Measurements from ENCODE around the gene DOK5. TPM values are rescaled to one million over a fixed set of nuclear protein-coding genes. Genes with fewer than 3 reads are reported as not detected.

DOK5 gene
- total RNA-seq, 4 donors from 2014 or later, result 4.7 to 10.9 (median 7.3) TPM

- DNase-seq, result no peak
- intact Hi-C loops (cut with DNase I), result no loop called here
- Histone ChIP-seq H3K4me3 (replicated peaks in 1 of 3) (no peak overlapping the region), H3K9me3 (no peaks in the 10 kb centered on the region), H3K27me3 (no peaks in the 10 kb centered on the region), H3K4me1 (no peaks in the 10 kb centered on the region), H3K27ac (no peak overlapping the region), H3K36me3 (no peaks in the 10 kb centered on the region)
- TF ChIP-seq POLR2A (IDR thresholded peaks at IDR 0.05), result no peak
- WGBS, 2 donors, result 87 to 92% methylated on average over 3 of the region's 3 CpGs
Measured at GRCh38 chr20:54631059-54631458, 155.7 kb downstream of the DOK5 start.

- Histone ChIP-seq H3K36me3 (no peaks in the 10 kb centered on the region), H3K27me3 (no peaks in the 10 kb centered on the region), H3K4me3 (replicated peaks in 1 of 3) (no peak overlapping the region), H3K9me3 (no peaks in the 10 kb centered on the region), H3K4me1 (no peaks in the 10 kb centered on the region), H3K27ac (no peak overlapping the region)
- no peak for DNase-seq
- intact Hi-C loops (cut with DNase I), result no loop called here
- WGBS, 2 donors, result 79% methylated on average over 13 of the region's 13 CpGs
- TF ChIP-seq CTCF (IDR thresholded peaks at IDR 0.05) (no peak), POLR2A (IDR thresholded peaks at IDR 0.05) (no peak)
Measured at GRCh38 chr20:54633374-54634355, 158.3 kb downstream of the DOK5 start.

DNA sequence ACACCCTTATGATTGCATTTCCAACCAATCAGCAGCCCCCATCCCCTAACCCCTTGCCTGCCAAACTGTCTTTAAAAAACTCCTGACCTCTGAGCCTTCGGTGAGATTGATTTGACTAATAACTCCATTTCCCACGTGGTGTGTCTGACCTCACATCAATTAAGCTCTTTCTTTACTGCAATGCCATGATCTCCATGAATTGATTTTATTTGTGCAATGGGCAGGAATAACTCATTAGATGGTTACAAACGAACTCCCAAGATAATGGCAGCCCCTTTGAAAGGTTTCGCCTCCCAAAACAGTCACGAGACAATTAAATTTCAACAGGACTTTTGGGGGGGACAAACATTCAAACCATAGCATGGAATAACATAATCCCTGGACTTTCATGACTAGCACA is 161.2 kb downstream of the DOK5 start:
- Histone ChIP-seq H3K27me3 (no peaks in the 10 kb centered on the region), H3K27ac (no peak overlapping the region), H3K4me1 (no peaks in the 10 kb centered on the region), H3K4me3 (replicated peaks in 1 of 3) (no peak overlapping the region), H3K9me3 (no peaks in the 10 kb centered on the region), H3K36me3 (no peaks in the 10 kb centered on the region)
- 82 to 87% methylated on average over 5 of the region's 5 CpGs for WGBS, 2 donors
- no peak for DNase-seq
- TF ChIP-seq CTCF (IDR thresholded peaks at IDR 0.05) (no peak), POLR2A (IDR thresholded peaks at IDR 0.05) (no peak)
- intact Hi-C loops (cut with DNase I), result no loop called here

DNA sequence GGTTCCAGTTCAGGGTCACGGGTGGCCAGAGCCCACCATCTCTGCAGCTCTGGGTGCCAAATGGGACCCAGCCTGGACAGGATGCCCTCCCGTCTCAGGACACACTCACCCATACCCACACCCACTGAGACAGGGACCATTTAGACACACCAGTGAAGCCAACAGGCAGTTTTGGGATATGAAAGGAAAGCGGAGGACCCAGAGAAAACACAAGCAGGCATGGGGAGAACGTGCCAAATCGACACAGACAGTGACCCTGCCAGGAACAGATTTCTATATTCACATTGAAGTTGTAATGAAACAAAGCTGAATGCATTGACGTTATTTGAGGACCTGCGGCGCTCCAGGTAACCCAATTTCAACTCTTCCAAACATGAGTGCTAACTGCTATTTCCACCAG is 164.5 kb downstream of the DOK5 start:
- Histone ChIP-seq H3K9me3 (no peaks in the 10 kb centered on the region), H3K4me1 (no peaks in the 10 kb centered on the region), H3K36me3 (no peaks in the 10 kb centered on the region), H3K27ac (no peak overlapping the region), H3K27me3 (no peaks in the 10 kb centered on the region), H3K4me3 (replicated peaks in 1 of 3) (no peak overlapping the region)
- WGBS, 2 donors, result 90 to 93% methylated on average over 8 of the region's 8 CpGs
- TF ChIP-seq POLR2A (IDR thresholded peaks at IDR 0.05) (no peak), CTCF (IDR thresholded peaks at IDR 0.05) (no peak)
- DNase-seq, result no peak
- intact Hi-C loops (cut with DNase I), result loop anchor here (10.0 kb wide), 1 partner anchor 545 kb away; no protein-coding TSS in a partner anchor

DNA sequence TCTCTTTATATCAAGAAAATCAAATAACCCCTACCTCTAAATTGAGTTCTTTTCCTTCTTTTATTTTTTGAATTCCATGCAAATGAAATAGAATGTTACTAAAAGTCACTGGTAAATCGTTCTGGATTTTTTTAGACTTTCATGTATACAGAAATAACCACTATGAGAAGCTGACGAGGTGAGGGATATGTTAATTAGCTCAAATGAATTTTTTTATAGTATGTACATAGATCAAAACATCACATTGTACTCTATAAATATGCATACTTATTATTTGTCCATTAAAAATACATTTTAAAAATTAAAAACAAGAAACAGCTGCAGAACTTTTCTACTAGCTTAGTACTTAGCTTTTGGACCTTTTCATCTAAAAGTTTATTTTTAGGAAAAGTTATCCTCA is 165.4 kb downstream of the DOK5 start:
- intact Hi-C loops (cut with DNase I), result loop anchor here (10.0 kb wide), 1 partner anchor 546 kb away; no protein-coding TSS in a partner anchor
- H3K4me3 ChIP-seq (replicated peaks in 1 of 3), result no peak overlapping the region
- H3K27me3 ChIP-seq, result no peaks in the 10 kb centered on the region
- H3K36me3 ChIP-seq, result no peaks in the 10 kb centered on the region
- 80 to 87% methylated on average over 2 of the region's 2 CpGs for WGBS, 2 donors
- H3K27ac ChIP-seq, result no peak overlapping the region
- DNase-seq, result no peak
- H3K9me3 ChIP-seq, result no peaks in the 10 kb centered on the region
- TF ChIP-seq POLR2A (IDR thresholded peaks at IDR 0.05) (no peak), CTCF (IDR thresholded peaks at IDR 0.05) (no peak)
- no peaks in the 10 kb centered on the region for H3K4me1 ChIP-seq
